HepG2 (cell line): ENCODE results near the gene NT5DC2. TPM values are rescaled to one million over a fixed set of nuclear protein-coding genes. Genes with fewer than 3 reads are reported as not detected.

Experiments used
- ATRX ChIP-seq: sonication (generic); formaldehyde crosslinking; IDR thresholded peaks from 2 replicates; pipeline ENCODE4 v1.4.0; 2020; ENCODE audit warnings: missing genetic modification reagents, borderline replicate concordance
- CCDC6 ChIP-seq: sonication (generic); formaldehyde crosslinking; IDR thresholded peaks from 2 replicates; pipeline ENCODE4 v1.8.1; 2022; ENCODE audit warnings: mild to moderate bottlenecking, missing genetic modification reagents, moderate library complexity
- ZNF333 ChIP-seq: sonication (generic); formaldehyde crosslinking; IDR thresholded peaks from 2 replicates; pipeline ENCODE4 v1.4.0; 2020; ENCODE audit warnings: mild to moderate bottlenecking, missing genetic modification reagents, borderline replicate concordance
- ZNF451 ChIP-seq: sonication (generic); formaldehyde crosslinking; IDR thresholded peaks from 2 replicates; pipeline ENCODE4 v1.5.0; 2020; ENCODE audit warnings: mild to moderate bottlenecking, missing genetic modification reagents
- ZNF737 ChIP-seq: sonication (generic); formaldehyde crosslinking; IDR thresholded peaks from 2 replicates; pipeline ENCODE4 v1.5.0; 2020; ENCODE audit warnings: missing genetic modification reagents, mild to moderate bottlenecking, borderline replicate concordance
- ZNF781 ChIP-seq: sonication (generic); formaldehyde crosslinking; IDR thresholded peaks from 2 replicates; pipeline ENCODE4 v1.5.1; 2020; ENCODE audit warnings: borderline replicate concordance, mild to moderate bottlenecking, missing genetic modification reagents; ENCODE audit errors: not compliant biosample characterization
- polyA plus RNA-seq, 8 experiments: library from polyadenylated mRNA; depleted of rRNA in 3 of 8; stranded (reverse) in 7 of 8; unstranded in 1 of 8; fragments of >200 nt; fragmentation: Illumina TruSeq in 4 of 8; extraction: Trizol in 4 of 8; gene quantifications; 2 replicates each; pipeline versions ENCODE4 v1.2.1 to v1.2.3, GENCODE V29; 2011 to 2016; ENCODE audit warnings: low read depth in 4 of 8, missing spikeins in 1 of 8, mixed read lengths in 1 of 8; ENCODE audit not compliant: insufficient read depth in 1 of 8
- total RNA-seq, 5 experiments: library from RNA; depleted of rRNA; stranded (reverse); fragments of >200 nt; fragmentation: Illumina TruSeq; extraction: Trizol; gene quantifications; 2 replicates each; pipeline ENCODE4 v1.2.3, GENCODE V29; 2016; ENCODE audit warnings: low read depth in 1 of 5
- TF ChIP-seq, protein P1 (sequence below): sonication (generic); formaldehyde crosslinking; IDR thresholded peaks from 2 replicates; pipeline ENCODE4 v1.4.0; 2020; ENCODE audit warnings: mild to moderate bottlenecking, missing genetic modification reagents
- TF ChIP-seq, protein P2 (sequence below): sonication (generic); formaldehyde crosslinking; IDR thresholded peaks from 2 replicates; pipeline ENCODE4 v1.8.1; 2023; ENCODE audit warnings: mild to moderate bottlenecking, moderate library complexity, missing genetic modification reagents
- TF ChIP-seq, protein P3 (sequence below): sonication (generic); formaldehyde crosslinking; IDR thresholded peaks from one replicate; pipeline ENCODE4 v1.5.1; 2020; ENCODE audit warnings: mild to moderate bottlenecking, missing genetic modification reagents; ENCODE audit errors: not compliant biosample characterization

The NT5DC2 gene
- total and polyA plus RNA-seq, 2 of the 13 experiments (the other 11 are each of a cell fraction or from before 2014, with no cell fraction given) = 131 to 240 TPM

DNA sequence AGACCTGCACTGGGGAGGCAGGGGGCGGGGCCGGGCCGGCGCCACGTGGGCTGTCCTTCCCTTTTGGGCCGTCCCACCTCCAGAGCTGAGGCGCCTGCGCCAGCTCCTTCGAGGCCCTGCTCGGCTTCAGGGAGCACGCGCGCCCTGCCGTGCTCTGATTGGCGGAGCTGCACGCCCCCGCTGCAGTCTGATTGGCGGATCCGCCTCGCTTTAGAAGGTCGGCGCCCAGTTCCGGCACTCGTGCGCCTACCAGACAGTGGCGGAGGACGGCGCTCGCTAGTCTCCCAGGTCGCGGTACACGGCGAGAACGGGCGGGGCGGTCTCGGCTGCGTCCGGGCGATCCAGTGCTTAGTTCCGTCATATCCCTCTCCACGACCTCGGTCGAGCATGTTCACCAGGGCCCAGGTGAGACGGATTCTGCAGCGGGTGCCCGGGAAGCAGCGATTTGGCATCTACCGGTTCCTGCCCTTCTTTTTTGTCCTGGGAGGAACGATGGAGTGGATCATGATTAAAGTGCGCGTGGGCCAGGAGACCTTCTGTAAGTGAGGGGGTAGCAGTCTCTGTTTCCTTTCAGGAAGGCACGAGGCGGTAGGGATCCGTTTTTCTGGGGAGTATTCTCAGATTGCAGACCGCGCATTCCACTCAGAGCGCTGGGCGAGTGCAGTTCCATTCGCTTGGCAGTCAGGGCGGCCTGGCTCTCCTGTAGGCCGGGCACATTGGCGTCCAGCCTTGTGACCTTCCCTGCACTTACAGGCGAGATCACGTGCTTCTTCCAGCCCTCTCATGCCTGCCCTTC is 2.9 kb upstream of the NT5DC2 start, which contains the start of gene UQCC5 (continued):
- TF ChIP-seq ATRX (CRISPR knock-in tag) (no peak), ZNF737 (CRISPR knock-in tag) (no peak), ZNF451 (peak; percentile 77; the same call in 1 of the 2 replicates), ZNF781 (no peak), CCDC6 (CRISPR knock-in tag) (peak; percentile 99), ZNF333 (CRISPR knock-in tag) (0 out of 2 replicates have a peak, but pooled peaks have one; percentile 50)
- TF ChIP-seq, protein P1, sequence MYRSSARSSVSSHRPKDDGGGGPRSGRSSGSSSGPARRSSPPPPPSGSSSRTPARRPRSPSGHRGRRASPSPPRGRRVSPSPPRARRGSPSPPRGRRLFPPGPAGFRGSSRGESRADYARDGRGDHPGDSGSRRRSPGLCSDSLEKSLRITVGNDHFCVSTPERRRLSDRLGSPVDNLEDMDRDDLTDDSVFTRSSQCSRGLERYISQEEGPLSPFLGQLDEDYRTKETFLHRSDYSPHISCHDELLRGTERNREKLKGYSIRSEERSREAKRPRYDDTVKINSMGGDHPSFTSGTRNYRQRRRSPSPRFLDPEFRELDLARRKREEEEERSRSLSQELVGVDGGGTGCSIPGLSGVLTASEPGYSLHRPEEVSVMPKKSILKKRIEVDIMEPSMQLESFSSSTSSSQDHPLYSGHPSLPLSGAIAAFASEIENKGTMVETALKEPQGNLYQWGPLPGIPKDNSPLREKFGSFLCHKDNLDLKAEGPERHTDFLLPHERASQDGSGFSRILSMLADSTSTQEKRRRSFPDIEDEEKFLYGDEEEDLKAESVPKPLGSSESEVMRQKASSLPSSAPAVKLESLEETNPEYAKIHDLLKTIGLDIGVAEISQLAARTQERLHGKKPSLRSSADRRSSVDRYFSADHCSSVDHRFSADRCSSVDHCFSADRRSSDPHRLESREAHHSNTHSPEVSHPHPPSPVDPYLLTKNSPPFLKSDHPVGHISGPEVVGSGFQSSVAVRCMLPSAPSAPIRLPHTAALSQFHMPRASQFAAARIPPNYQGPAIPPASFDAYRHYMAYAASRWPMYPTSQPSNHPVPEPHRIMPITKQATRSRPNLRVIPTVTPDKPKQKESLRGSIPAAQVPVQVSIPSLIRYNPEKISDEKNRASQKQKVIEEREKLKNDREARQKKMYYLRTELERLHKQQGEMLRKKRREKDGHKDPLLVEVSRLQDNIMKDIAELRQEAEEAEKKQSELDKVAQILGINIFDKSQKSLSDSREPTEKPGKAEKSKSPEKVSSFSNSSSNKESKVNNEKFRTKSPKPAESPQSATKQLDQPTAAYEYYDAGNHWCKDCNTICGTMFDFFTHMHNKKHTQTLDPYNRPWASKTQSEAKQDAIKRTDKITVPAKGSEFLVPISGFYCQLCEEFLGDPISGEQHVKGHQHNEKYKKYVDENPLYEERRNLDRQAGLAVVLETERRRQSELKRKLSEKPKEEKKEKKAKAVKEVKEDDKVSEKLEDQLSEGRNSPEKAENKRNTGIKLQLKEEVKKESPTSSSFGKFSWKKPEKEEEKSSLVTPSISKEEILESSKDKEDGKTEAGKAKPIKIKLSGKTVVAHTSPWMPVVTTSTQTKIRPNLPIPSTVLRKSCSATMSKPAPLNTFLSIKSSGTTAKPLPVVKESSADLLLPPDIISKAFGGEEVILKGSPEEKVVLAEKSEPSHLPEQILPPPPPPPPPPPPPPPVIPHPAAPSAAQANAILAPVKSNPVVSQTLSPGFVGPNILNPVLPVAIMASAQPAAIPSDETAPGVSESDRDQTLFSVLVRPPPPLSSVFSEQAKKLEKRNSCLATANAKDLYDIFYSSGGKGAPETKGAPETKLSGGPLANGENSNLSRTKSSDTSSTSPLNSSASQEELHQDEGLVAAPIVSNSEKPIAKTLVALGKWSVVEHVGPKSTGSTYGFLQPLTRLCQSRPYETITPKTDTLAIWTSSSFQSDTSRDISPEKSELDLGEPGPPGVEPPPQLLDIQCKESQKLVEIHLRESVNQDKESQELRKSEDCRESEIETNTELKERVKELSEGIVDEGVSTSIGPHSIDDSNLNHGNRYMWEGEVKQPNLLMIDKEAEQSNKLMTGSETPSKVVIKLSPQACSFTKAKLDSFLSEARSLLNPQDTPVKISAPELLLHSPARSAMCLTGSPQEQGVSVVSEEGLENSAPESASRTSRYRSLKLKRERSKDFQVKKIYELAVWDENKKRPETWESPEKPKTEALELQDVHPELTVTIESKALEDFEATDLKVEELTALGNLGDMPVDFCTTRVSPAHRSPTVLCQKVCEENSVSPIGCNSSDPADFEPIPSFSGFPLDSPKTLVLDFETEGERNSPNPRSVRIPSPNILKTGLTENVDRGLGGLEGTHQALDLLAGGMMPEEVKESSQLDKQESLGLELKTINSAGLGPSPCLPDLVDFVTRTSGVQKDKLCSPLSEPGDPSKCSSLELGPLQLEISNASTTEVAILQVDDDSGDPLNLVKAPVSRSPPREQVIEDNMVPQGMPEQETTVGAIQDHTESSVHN = peak; percentile 79; the same call in 1 of the 2 replicates
- TF ChIP-seq, protein P2, sequence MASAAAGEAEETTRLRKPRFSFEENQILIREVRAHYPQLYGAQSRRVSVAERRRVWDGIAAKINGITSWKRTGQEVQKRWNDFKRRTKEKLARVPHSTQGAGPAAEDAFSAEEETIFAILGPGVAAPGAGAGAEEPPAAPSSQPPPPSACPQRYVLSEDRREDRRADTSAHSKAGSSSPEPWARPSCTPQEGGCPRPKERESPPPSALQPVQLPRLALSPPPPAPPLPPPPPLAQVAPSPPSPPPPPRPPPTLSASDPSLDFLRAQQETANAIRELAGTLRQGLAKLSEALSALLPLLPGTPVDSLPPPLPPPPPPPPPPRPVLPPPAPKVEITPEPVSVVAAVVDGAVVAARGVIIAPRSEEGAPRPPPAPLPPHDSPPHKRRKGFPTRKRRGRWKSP (CRISPR knock-in tag) = peak; percentile 90
- TF ChIP-seq, protein P3, sequence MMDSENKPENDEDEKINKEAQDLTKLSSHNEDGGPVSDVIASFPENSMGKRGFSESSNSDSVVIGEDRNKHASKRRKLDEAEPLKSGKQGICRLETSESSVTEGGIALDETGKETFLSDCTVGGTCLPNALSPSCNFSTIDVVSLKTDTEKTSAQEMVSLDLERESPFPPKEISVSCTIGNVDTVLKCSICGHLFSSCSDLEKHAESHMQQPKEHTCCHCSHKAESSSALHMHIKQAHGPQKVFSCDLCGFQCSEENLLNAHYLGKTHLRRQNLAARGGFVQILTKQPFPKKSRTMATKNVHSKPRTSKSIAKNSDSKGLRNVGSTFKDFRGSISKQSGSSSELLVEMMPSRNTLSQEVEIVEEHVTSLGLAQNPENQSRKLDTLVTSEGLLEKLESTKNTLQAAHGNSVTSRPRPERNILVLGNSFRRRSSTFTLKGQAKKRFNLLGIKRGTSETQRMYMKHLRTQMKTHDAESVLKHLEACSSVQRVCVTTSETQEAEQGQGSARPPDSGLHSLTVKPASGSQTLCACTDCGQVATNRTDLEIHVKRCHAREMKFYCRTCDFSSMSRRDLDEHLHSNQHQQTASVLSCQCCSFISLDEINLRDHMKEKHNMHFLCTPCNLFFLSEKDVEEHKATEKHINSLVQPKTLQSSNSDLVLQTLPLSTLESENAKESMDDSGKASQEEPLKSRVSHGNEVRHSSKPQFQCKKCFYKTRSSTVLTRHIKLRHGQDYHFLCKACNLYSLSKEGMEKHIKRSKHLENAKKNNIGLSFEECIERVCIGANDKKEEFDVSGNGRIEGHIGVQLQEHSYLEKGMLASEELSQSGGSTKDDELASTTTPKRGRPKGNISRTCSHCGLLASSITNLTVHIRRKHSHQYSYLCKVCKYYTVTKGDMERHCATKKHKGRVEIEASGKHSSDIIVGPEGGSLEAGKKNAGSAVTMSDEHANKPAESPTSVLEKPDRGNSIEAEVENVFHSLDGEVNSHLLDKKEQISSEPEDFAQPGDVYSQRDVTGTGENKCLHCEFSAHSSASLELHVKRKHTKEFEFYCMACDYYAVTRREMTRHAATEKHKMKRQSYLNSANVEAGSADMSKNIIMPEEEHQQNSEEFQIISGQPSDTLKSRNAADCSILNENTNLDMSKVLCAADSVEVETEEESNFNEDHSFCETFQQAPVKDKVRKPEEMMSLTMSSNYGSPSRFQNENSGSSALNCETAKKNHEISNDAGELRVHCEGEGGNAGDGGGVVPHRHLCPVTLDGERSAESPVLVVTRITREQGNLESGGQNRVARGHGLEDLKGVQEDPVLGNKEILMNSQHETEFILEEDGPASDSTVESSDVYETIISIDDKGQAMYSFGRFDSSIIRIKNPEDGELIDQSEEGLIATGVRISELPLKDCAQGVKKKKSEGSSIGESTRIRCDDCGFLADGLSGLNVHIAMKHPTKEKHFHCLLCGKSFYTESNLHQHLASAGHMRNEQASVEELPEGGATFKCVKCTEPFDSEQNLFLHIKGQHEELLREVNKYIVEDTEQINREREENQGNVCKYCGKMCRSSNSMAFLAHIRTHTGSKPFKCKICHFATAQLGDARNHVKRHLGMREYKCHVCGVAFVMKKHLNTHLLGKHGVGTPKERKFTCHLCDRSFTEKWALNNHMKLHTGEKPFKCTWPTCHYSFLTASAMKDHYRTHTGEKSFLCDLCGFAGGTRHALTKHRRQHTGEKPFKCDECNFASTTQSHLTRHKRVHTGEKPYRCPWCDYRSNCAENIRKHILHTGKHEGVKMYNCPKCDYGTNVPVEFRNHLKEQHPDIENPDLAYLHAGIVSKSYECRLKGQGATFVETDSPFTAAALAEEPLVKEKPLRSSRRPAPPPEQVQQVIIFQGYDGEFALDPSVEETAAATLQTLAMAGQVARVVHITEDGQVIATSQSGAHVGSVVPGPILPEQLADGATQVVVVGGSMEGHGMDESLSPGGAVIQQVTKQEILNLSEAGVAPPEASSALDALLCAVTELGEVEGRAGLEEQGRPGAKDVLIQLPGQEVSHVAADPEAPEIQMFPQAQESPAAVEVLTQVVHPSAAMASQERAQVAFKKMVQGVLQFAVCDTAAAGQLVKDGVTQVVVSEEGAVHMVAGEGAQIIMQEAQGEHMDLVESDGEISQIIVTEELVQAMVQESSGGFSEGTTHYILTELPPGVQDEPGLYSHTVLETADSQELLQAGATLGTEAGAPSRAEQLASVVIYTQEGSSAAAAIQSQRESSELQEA (CRISPR knock-in tag) = no peak
